GM10248 (cell line): ENCODE measurements around the gene CNTN4.

Source experiments
- CTCF ChIA-PET: fragments of 300-600 bp; sonication (Branson Sonifier 250); formaldehyde crosslinking; extraction: SDS; loops from one replicate; lab custom pipeline; 2021; ENCODE audit warnings: antibody characterized with exemption; lab: Yijun Ruan, JAX
- POLR2A ChIA-PET: fragments of 350-650 bp; sonication (Branson Sonifier 250); formaldehyde crosslinking; extraction: SDS; loops from one replicate; lab custom pipeline; 2020; ENCODE audit warnings: antibody characterized with exemption; lab: Yijun Ruan, JAX
- DNase-seq: peaks from one replicate; pipeline ENCODE4 v3.0.0; 2012; ENCODE audit errors: extremely low spot score
- TF ChIP-seq, protein P1 (sequence below): IDR thresholded peaks from 2 replicates; pipeline ENCODE4 v1.5.1; 2012; ENCODE audit warnings: mild to moderate bottlenecking, low read depth; ENCODE audit errors: extremely low read depth, missing control alignments, control extremely low read depth

CNTN4 gene

DNA sequence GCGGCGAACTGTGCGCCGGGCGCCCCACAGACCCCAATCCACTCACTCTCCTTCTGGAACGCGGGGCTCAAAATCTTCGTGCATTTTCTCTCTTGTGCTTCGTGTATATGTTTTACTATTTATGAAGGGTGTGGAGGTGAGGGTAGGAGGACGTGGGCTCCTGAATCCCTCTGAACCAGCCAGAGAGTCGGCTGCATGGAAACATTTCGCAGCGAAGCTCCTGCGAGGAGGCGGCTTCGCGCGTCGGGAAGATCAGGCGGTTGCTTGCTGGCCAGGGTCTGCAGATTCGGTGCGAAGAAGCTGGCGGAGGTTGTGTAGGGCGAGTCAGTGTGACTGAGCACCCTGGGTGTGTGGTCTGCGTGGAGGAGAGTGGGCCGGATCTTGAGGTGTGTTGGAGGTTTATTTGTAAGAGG is 1.1 kb downstream of the CNTN4 start:
- TF ChIP-seq, protein P1, sequence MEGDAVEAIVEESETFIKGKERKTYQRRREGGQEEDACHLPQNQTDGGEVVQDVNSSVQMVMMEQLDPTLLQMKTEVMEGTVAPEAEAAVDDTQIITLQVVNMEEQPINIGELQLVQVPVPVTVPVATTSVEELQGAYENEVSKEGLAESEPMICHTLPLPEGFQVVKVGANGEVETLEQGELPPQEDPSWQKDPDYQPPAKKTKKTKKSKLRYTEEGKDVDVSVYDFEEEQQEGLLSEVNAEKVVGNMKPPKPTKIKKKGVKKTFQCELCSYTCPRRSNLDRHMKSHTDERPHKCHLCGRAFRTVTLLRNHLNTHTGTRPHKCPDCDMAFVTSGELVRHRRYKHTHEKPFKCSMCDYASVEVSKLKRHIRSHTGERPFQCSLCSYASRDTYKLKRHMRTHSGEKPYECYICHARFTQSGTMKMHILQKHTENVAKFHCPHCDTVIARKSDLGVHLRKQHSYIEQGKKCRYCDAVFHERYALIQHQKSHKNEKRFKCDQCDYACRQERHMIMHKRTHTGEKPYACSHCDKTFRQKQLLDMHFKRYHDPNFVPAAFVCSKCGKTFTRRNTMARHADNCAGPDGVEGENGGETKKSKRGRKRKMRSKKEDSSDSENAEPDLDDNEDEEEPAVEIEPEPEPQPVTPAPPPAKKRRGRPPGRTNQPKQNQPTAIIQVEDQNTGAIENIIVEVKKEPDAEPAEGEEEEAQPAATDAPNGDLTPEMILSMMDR = no peak
- DNase-seq = no peak
- ChIA-PET CTCF (no interaction called here), POLR2A (no interaction called here)

DNA sequence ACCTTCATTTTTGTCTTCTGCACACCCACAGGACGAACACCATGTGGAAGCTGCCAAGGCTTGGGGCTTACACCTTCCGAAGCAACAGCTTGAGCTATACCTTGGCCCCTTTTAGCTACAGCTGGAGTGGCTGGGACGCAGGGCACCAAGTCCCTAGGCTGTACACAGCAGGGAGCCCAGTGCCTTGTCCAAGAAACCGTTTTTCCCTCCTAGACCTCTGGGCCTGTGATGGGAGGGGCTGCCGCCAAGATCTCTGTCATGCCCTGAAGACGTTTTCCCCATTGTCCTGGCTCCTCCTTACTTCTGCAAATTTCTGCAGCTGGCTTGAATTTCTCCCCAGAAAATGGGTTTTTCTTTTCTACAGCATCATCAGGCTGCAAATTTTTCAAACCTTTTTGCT is 7.8 kb downstream of the CNTN4 start:
- TF ChIP-seq, protein P1 = no peak
- ChIA-PET POLR2A (no interaction called here), CTCF (no interaction called here)
- DNase-seq = no peak

GRCh38 chr3:2110597-2111117 is 12.0 kb downstream of the CNTN4 start:
- TF ChIP-seq, protein P1 = no peak
- POLR2A ChIA-PET = no interaction called here
- no peak for DNase-seq
- CTCF ChIA-PET = no interaction called here

GRCh38 chr3:2114617-2115275 is 16.1 kb downstream of the CNTN4 start:
- TF ChIP-seq, protein P1 = no peak
- ChIA-PET POLR2A (no interaction called here), CTCF (no interaction called here)
- DNase-seq = no peak

- ChIA-PET CTCF (interaction anchor here (1.0 kb wide), 1 partner anchor 25 kb away, joined by 3 read pairs; no protein-coding TSS in a partner anchor), POLR2A (no interaction called here)
- DNase-seq = no peak
- TF ChIP-seq, protein P1 = no peak
These were observed 32.1 kb downstream of the CNTN4 start for GRCh38 chr3:2130726-2131125.

GRCh38 chr3:2133146-2133545 is 34.5 kb downstream of the CNTN4 start:
- POLR2A ChIA-PET = no interaction called here
- CTCF ChIA-PET = no interaction called here
- TF ChIP-seq, protein P1 = no peak
- DNase-seq = no peak
